Retinal pigment epithelial cell (primary cell): Measurements from ENCODE around the gene PDAP1.
"Not testable (repeated sequence)": the region's sequence is repeated elsewhere in the genome, so short reads cannot be mapped to it uniquely, and the experiment has no call there.

ENCODE experiments used
- DNase-seq: peaks from one replicate; pipeline ENCODE4 v3.0.0-alpha.2; 2010; ENCODE audit warnings: low read depth
- H3K4me3 ChIP-seq: 2 replicates; pipeline ENCODE4 v1.5.1; 2011; ENCODE audit warnings: mild to moderate bottlenecking, low read length, control low read depth, moderate library complexity
- TF ChIP-seq, protein P1 (sequence below): conservative IDR thresholded peaks from 2 replicates; pipeline ENCODE4 v1.5.1; 2011; ENCODE audit warnings: low read depth, low read length, control low read depth, inconsistent platforms

Gene PDAP1

DNA sequence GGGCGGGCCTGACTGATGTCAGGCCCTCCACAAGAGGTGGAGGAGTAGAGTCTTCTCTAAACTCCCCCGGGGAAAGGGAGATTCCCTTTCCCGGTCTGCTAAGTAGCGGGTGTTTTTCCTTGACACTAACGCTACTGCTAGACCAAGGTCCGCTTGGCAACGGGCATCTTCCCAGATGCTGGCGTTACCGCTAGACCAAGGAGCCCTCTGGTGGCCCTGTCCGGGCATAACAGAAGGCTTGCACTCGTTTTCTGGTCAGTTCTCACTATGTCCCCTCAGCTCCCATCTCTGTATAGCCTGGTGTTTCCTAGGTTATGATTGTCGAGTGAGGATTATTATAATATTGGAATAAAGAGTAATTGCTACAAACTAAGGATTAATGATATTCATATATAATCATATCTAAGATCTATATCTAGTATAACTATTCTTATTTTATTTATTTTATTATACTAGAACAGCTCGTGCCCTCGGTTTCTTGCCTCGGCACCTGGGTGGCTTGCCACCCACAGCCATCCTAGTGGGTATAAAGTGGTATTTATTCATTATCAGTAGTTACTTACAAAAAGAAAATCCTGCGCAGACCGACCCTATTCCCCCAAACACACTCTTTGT lies 7.2 kb upstream of the PDAP1 start:
- TF ChIP-seq, protein P1, sequence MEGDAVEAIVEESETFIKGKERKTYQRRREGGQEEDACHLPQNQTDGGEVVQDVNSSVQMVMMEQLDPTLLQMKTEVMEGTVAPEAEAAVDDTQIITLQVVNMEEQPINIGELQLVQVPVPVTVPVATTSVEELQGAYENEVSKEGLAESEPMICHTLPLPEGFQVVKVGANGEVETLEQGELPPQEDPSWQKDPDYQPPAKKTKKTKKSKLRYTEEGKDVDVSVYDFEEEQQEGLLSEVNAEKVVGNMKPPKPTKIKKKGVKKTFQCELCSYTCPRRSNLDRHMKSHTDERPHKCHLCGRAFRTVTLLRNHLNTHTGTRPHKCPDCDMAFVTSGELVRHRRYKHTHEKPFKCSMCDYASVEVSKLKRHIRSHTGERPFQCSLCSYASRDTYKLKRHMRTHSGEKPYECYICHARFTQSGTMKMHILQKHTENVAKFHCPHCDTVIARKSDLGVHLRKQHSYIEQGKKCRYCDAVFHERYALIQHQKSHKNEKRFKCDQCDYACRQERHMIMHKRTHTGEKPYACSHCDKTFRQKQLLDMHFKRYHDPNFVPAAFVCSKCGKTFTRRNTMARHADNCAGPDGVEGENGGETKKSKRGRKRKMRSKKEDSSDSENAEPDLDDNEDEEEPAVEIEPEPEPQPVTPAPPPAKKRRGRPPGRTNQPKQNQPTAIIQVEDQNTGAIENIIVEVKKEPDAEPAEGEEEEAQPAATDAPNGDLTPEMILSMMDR: peak; percentile 67
- H3K4me3 ChIP-seq, DNase-seq: not testable (repeated sequence)

DNA sequence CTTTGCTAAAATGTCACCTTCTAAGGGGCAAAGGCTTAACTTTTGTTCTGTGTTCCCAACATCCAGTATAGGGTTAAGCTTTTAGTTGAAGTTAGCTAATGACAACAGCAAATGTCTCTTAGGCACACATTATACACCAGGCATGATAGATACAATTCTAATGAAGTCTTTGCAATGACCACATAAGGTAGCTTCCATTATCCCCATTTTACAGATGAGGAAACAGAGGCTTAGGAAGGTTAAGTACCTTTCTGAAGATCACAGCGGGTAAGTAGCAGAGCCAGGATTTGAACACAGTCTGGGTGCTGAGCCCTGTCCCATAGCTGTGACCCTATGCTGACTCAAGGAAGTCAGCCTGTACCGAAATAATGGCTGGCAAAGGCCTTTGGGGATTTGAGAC lies 2.2 kb upstream of the PDAP1 start:
- H3K4me3 ChIP-seq: no peak overlapping the region
- TF ChIP-seq, protein P1: no peak
- no peak for DNase-seq

DNA sequence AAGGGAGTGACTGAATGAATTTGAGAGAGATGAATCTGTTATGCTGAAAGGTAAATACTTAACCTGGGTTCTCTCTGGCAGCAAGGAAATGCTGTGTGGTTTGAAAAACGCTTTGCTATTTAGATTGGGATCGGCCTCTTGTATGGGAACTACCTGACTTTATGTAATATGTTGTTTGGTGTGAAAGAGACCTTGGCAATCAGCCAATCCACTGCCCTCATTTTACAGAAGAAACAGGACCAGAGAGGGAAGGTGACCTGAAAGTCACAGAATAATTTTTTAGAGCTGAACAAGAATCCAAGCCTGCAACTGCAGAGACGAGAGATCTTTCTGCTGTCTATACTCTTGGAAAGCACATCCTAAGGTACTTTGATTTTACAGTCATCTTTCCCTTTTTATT lies 1.4 kb upstream of the PDAP1 start:
- DNase-seq: no peak
- peak overlapping the region; percentile 99 for H3K4me3 ChIP-seq
- TF ChIP-seq, protein P1: no peak

DNA sequence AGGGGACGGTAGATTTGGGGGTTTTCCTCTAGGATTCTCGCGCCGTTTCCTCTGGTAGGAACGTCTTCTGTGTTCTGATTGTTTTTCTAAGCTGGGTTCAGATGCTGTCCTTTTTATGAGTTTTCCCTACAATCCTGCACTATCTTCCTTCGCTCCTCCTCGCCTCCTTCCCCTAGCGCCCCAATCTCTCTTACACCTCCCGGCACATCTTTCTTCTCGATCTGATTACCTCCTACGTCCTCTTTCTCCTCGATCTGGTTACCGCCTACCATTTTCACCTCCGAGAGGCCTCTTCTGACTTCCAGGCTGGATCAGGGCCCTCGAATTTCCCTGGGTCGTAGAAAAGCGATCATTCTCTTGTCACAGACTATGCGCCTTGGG lies 785 bp upstream of the PDAP1 start:
- H3K4me3 ChIP-seq: peak overlapping the region; percentile 99
- no peak for DNase-seq
- TF ChIP-seq, protein P1: no peak

DNA sequence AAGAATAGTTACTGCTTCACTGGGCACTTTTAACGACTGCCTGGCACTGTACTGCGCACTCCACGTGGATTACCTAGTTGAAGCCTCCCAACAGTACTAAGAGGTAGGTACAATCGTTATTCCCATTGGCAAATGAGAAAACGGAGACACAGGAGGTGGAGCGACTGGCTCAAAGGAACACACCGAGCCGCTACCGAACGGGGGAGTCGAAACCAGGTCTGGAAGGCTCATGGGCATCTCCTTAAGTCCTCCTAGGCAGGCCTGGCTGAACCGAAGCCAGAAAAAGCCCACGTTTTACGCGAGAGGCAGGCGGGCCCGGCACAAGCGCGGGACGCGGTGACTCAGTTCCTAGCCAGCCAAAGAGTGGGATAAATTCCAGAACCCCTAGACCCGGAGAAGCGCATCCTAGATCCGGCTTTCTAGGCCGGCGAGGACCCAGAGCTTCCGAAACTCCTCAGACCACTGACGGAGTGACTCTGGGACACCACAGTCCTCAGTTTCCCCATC lies 472 bp downstream of the PDAP1 start:
- H3K4me3 ChIP-seq: peak overlapping the region; percentile 99
- TF ChIP-seq, protein P1: no peak
- peak; percentile 39 for DNase-seq

DNA sequence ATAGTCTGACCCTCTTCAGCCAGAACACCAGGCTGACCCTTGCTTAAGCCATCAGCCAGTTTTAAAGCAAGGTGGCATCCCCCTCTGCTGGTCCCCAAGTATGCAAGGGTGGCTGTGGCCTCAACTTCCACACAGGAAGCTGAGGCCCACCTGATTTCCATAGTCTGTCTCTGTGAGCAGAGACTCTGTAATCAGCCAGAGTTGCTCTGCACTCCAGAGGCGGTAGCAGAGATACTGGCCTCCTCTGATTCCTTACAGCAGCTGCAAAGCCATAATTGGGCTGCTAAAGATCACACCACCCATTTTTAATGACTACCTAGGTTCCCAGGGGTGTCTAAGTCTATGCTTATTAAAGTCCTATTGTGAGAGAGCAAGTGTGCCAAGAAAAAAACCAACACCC lies 1.8 kb downstream of the PDAP1 start:
- no peak for DNase-seq
- TF ChIP-seq, protein P1: no peak
- no peak overlapping the region for H3K4me3 ChIP-seq

DNA sequence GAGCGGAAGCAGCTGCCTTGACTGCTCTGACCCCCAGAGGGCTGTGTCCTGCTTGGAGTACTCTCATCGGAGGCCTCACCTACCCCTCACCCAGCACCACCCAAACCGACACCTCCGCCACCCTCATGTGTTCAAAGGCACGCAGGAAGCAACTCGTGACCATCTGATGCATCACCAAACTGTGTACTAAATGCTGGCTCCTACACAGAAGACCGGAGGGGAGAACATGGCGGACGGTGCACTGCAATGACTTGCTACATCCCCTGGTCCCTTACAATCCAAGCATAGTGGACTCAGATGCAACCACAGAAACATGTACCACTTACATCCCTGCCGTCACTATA lies 3.4 kb downstream of the PDAP1 start:
- TF ChIP-seq, protein P1: no peak
- no peak overlapping the region for H3K4me3 ChIP-seq
- DNase-seq: no peak
